ENCODE results near the gene MALT1. TPM values are rescaled to one million over a fixed set of nuclear protein-coding genes. Genes with fewer than 3 reads are reported as not detected.

The MALT1 gene
- total and polyA plus RNA-seq, 2 donors (not counting 1 experiment from before 2014, with no cell fraction given), result 42.4 to 81.2 TPM

DNA sequence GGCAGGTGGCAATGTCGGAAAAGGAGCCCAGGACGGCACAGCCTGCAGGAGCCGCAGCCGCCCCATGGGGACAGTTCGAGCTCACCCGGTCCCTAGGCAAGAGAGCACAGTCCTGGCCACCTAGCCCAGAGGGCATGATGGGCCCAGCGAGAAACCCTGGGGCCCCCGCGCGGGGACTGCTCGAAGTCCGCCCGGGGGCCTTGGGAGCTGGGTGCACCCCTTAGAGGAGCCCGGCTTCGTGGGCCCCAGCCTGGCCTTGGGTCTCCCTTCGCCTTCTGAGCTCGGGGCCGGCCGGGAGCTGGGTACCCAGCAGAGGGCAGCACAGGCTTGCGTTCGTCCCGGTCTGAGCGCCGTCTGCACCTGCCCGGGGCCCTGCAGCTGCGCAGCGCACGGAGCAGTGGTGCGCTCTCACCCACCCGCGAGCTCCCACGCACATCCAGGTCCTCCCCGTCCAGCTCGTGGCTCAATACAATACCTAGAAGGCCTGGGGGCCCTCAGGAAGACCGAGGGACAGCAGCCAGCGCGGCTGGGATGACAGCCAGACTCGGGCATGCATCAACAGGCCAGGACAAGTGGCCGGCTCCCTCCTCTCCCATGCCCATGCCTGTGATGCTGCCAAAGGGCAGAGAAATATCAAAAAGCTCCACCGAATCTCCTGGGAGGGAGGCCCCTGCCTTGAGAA, 97.2 kb downstream of the MALT1 start:
- Histone ChIP-seq H3K27me3 (replicated peaks in 1 of 4; ENCODE audit: control extremely low read depth in 1 of 4, control insufficient read depth in 3 of 4, insufficient read depth in 4 of 4, low read length in 3 of 4) (peaks cover 0 to 35% (median 3%) of the 10 kb centered on the region in 4 experiments), H2AFZ (ENCODE audit: insufficient read depth, low read depth, low read length, poor library complexity, severe bottlenecking) (peak overlapping the region; percentile 80), H3K79me2 (ENCODE audit: control insufficient read depth, insufficient read depth, low read length) (no peaks in the 10 kb centered on the region), H3K36me3 (replicated peaks in 1 of 2; ENCODE audit: control extremely low read depth in 1 of 2, control insufficient read depth in 1 of 2, extremely low read depth in 1 of 2, insufficient read depth in 2 of 2, low read length in 1 of 2) (no peaks in the 10 kb centered on the region), H3K27ac (ENCODE audit: low read length in 2 of 2) (no peak overlapping the region), H3K4me3 (ENCODE audit: control extremely low read depth in 1 of 5, extremely low read depth in 1 of 5, insufficient read depth in 1 of 5, low read depth in 2 of 5, low read length in 4 of 5) (peak overlapping the region in 3 of 5 experiments; percentile 12 to 44 (median 35)), H3K4me2 (replicated peaks; ENCODE audit: low read depth, low read length, poor library complexity, severe bottlenecking) (peak overlapping the region; percentile 70), H3K9ac (ENCODE audit: low read length) (peak overlapping the region; percentile 33), H3K4me1 (ENCODE audit: control insufficient read depth in 2 of 2, insufficient read depth in 2 of 2, low read length in 2 of 2) (peaks cover 3 to 13% of the 10 kb centered on the region in 2 donors), H4K20me1 (ENCODE audit: control insufficient read depth, insufficient read depth, low read length, poor library complexity, severe bottlenecking) (no peaks in the 10 kb centered on the region), H3K9me3 (ENCODE audit: control extremely low read depth in 1 of 3, control insufficient read depth in 2 of 3, insufficient read depth in 1 of 3, low read length in 2 of 3) (no peaks in the 10 kb centered on the region)
- H3K4me3 Mint-ChIP-seq, result peak overlapping the region; percentile 70
- intact Hi-C loops (cut with micrococcal nuclease), result loop anchor here (1.0 kb wide), 1 partner anchor 302 kb away; no protein-coding TSS in a partner anchor
- peaks cover 11% of the 10 kb centered on the region for H3K4me1 Mint-ChIP-seq
- 12% methylated on average over 39 of the region's 40 CpGs for WGBS (ENCODE audit: insufficient coverage)
- peaks cover 25% of the 10 kb centered on the region for H3K27me3 Mint-ChIP-seq
- no peak overlapping the region for H3K27ac Mint-ChIP-seq
- ATAC-seq (ENCODE audit: low read depth) (peak; percentile 83), DNase-seq (peak; percentile 85)
- ChIA-PET CTCF (interaction anchor here (0.6 to 9.2 kb wide), 31 partner anchors 10 to 634 kb away, joined by 3 to 132 read pairs (median 4); no protein-coding TSS in a partner anchor), POLR2A (no interaction called here)
- no peaks in the 10 kb centered on the region for H3K9me3 Mint-ChIP-seq (ENCODE audit: insufficient read depth)
- TF ChIP-seq, protein P1, sequence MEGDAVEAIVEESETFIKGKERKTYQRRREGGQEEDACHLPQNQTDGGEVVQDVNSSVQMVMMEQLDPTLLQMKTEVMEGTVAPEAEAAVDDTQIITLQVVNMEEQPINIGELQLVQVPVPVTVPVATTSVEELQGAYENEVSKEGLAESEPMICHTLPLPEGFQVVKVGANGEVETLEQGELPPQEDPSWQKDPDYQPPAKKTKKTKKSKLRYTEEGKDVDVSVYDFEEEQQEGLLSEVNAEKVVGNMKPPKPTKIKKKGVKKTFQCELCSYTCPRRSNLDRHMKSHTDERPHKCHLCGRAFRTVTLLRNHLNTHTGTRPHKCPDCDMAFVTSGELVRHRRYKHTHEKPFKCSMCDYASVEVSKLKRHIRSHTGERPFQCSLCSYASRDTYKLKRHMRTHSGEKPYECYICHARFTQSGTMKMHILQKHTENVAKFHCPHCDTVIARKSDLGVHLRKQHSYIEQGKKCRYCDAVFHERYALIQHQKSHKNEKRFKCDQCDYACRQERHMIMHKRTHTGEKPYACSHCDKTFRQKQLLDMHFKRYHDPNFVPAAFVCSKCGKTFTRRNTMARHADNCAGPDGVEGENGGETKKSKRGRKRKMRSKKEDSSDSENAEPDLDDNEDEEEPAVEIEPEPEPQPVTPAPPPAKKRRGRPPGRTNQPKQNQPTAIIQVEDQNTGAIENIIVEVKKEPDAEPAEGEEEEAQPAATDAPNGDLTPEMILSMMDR (IDR thresholded peaks at IDR 0.05), result peak; percentile 66
- TF ChIP-seq EZH2 (IDR thresholded peaks at IDR 0.05; ENCODE audit: borderline replicate concordance, insufficient read depth, low read depth, low read length, poor library complexity, severe bottlenecking), result no peak

DNA sequence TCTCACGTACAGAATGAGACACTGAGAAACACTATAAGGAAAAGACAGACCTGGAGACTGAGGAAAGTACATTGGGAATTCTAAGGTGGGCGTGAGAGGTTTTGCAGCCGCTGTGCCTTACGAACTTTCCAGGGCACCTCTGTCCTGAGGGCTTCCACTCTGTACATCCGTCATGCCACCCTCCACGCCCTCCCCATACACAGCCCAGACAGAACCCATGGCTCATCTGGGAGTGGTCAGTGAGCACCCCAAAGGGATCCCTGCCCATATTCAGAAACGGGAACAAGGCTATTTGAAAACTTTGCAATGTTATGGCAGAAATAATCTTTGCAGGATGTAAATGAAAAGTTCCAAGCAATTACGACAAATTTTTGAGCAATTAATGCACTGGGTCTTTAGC, 98.1 kb downstream of the MALT1 start:
- no peaks in the 10 kb centered on the region for H4K20me1 ChIP-seq (ENCODE audit: control insufficient read depth, insufficient read depth, low read length, poor library complexity, severe bottlenecking)
- no peaks in the 10 kb centered on the region for H3K9me3 ChIP-seq (ENCODE audit: control extremely low read depth in 1 of 3, control insufficient read depth in 2 of 3, insufficient read depth in 1 of 3, low read length in 2 of 3)
- no peaks in the 10 kb centered on the region for H3K36me3 ChIP-seq (replicated peaks in 1 of 2; ENCODE audit: control extremely low read depth in 1 of 2, control insufficient read depth in 1 of 2, extremely low read depth in 1 of 2, insufficient read depth in 2 of 2, low read length in 1 of 2)
- CTCF ChIA-PET, result interaction anchor here (0.9 to 9.2 kb wide), 13 partner anchors 9 to 634 kb away, joined by 3 to 132 read pairs (median 8); no protein-coding TSS in a partner anchor
- ATAC-seq (ENCODE audit: low read depth) (no peak), DNase-seq (no peak)
- peaks cover 25% of the 10 kb centered on the region for H3K27me3 Mint-ChIP-seq
- no peak overlapping the region for H2AFZ ChIP-seq (ENCODE audit: insufficient read depth, low read depth, low read length, poor library complexity, severe bottlenecking)
- H3K4me2 ChIP-seq (replicated peaks; ENCODE audit: low read depth, low read length, poor library complexity, severe bottlenecking), result no peak overlapping the region
- no peak overlapping the region for H3K4me3 ChIP-seq (ENCODE audit: control extremely low read depth in 1 of 5, extremely low read depth in 1 of 5, insufficient read depth in 1 of 5, low read depth in 2 of 5, low read length in 4 of 5)
- H3K4me3 Mint-ChIP-seq, result no peak overlapping the region
- H3K4me1 Mint-ChIP-seq, result peaks cover 8% of the 10 kb centered on the region
- H3K79me2 ChIP-seq (ENCODE audit: control insufficient read depth, insufficient read depth, low read length), result no peaks in the 10 kb centered on the region
- WGBS (ENCODE audit: insufficient coverage), result 97% methylated on average over 5 of the region's 8 CpGs
- H3K27me3 ChIP-seq (replicated peaks in 1 of 4; ENCODE audit: control extremely low read depth in 1 of 4, control insufficient read depth in 3 of 4, insufficient read depth in 4 of 4, low read length in 3 of 4), result peaks cover 0 to 35% (median 3%) of the 10 kb centered on the region in 4 experiments
- H3K9me3 Mint-ChIP-seq (ENCODE audit: insufficient read depth), result no peaks in the 10 kb centered on the region
- H3K27ac Mint-ChIP-seq, result no peak overlapping the region
- H3K27ac ChIP-seq (ENCODE audit: low read length in 2 of 2), result no peak overlapping the region
- POLR2A ChIA-PET, result interaction anchor here (0.5 kb wide), 1 partner anchor 111 kb away, joined by 3 read pairs; no protein-coding TSS in a partner anchor
- H3K9ac ChIP-seq (ENCODE audit: low read length), result no peak overlapping the region
- TF ChIP-seq EZH2 (IDR thresholded peaks at IDR 0.05; ENCODE audit: borderline replicate concordance, insufficient read depth, low read depth, low read length, poor library complexity, severe bottlenecking), result no peak
- TF ChIP-seq, protein P1 (IDR thresholded peaks at IDR 0.05), result no peak
- peaks cover 0 to 9% of the 10 kb centered on the region in 2 donors for H3K4me1 ChIP-seq (ENCODE audit: control insufficient read depth in 2 of 2, insufficient read depth in 2 of 2, low read length in 2 of 2)
- intact Hi-C loops (cut with micrococcal nuclease), result no loop called here

Data from B cell (primary cell).